Epithelial cell of esophagus (primary cell): ENCODE results near the gene DCUN1D3.

Experiments used
- DNase-seq: peaks from one replicate; pipeline ENCODE4 v3.0.0; 2010; ENCODE audit warnings: low read depth
- H3K4me3 ChIP-seq: 2 replicates; pipeline ENCODE4 v1.5.1; 2011; ENCODE audit warnings: mild to moderate bottlenecking, low read length, control low read depth
- CTCF ChIP-seq: IDR thresholded peaks from 2 replicates; pipeline ENCODE4 v1.5.1; 2011; ENCODE audit warnings: low read depth, mild to moderate bottlenecking, low read length, control low read depth, inconsistent platforms; ENCODE audit not compliant: insufficient read depth; ENCODE audit errors: missing control alignments

DCUN1D3 gene

GRCh38 chr16:20853981-20854620 is 46.1 kb downstream of the DCUN1D3 start:
- TF ChIP-seq CTCF: no peak
- no peak overlapping the region for H3K4me3 ChIP-seq
- DNase-seq: no peak

- TF ChIP-seq CTCF: no peak
- H3K4me3 ChIP-seq: no peak overlapping the region
- no peak for DNase-seq
These were observed 47.0 kb downstream of the DCUN1D3 start for GRCh38 chr16:20853143-20853542.

GRCh38 chr16:20851601-20852000 is 48.6 kb downstream of the DCUN1D3 start:
- DNase-seq: peak; percentile 89
- TF ChIP-seq CTCF: peak; percentile 3
- no peak overlapping the region for H3K4me3 ChIP-seq

- no peak for DNase-seq
- H3K4me3 ChIP-seq: no peak overlapping the region
- TF ChIP-seq CTCF: no peak
These were observed 49.2 kb downstream of the DCUN1D3 start for GRCh38 chr16:20850981-20851380.

GRCh38 chr16:20849589-20850390 is 50.4 kb downstream of the DCUN1D3 start:
- TF ChIP-seq CTCF: peak; percentile 100
- H3K4me3 ChIP-seq: no peak overlapping the region
- peak; percentile 70 for DNase-seq

- no peak for TF ChIP-seq CTCF
- DNase-seq: no peak
- H3K4me3 ChIP-seq: no peak overlapping the region
These were observed 52.6 kb downstream of the DCUN1D3 start for GRCh38 chr16:20847550-20847949.
